Measurements from ENCODE around the gene ANKRD55. TPM values are rescaled to one million over a fixed set of nuclear protein-coding genes. Genes with fewer than 3 reads are reported as not detected.

Gene ANKRD55
- total RNA-seq = 0.44 and 0.72 TPM in 2 replicates

DNA sequence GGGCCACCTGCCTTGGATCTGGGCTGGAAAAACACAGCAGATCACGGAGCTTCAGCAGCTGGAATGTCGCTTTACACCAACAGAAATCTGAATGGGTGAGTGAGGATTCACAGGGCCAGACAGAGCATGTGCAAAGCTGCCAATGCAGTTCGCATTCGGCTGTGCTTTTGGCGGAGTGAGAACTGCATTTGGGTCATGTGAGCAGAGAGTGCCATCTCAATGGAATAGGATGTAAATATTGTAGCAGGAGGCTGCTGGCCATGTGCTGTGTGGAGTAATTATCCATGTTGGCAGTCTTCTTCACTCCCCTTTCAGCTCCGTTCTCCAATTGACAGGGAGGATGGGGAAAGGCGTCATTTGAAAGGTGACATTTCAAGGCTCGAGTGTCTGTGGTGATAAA is at the start of gene ANKRD55:
Gene ANKRD55 (minus strand): TSS at position 101 of the 400 bp plus-strand sequence. CDS start 417 bp downstream, outside the sequence.

Small RNA genes within 50 kb of the gene (small RNA-seq; reads per million reads assigned to genes)
- gene RNA5SP184 (ENCODE audit: low replicate concordance) (not detected), gene RNA5SP185 (ENCODE audit: low replicate concordance) (1.9 reads per million, percentile 66 among the genes with 10 or more reads in this experiment), gene RNU6-299P (ENCODE audit: low replicate concordance) (not detected)

Other genes with a start within 250 kb of the ANKRD55 start
- gene IL6ST, start 238.4 kb downstream of the ANKRD55 start, total RNA-seq = 666 and 1,184 TPM in 2 replicates